NCI-H524 treated with DMSO at 0.1 percent for 48 hours (cell line): Measurements from ENCODE around the gene TRIM64.
"Not testable (repeated sequence)": the region's sequence is repeated elsewhere in the genome, so short reads cannot be mapped to it uniquely, and the experiment has no call there.

Source experiments
- DNase-seq: peaks from one replicate; lab custom pipeline; 2025; lab: John Stamatoyannopoulos, UW

TRIM64 gene

DNA sequence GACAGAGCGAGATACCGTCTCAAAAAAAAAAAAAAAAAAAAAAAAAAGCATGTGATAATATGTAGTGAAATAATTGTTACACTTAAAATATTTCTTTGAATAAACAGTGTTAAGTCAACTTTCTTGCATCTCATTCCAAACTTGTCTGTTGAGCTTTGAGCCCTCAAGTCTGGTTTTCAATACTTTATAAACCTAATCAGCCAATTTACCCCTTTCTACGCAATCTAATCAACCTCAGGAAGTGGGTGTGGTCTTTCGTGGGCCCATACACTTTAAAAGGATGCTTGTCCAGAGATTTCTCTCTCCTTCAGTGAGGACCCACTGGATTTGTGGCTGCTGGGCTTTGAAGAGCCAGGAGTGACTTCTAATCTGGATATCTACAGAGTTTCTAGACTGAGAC, at the start of gene TRIM64:
TSS of gene TRIM64 (plus strand) at position 301 of the 400 bp plus-strand sequence. CDS start 2,467 bp downstream, outside the sequence.
- not testable (repeated sequence) for DNase-seq

- DNase-seq = no peak
Observed at GRCh38 chr11:89922195-89922660, 43.6 kb upstream of the TRIM64 start, which contains the start of gene TRIM49D1. TRIM49D1 (minus strand) TSS chr11:89922245; CDS start chr11:89917710, 4,535 bp downstream.

DNA sequence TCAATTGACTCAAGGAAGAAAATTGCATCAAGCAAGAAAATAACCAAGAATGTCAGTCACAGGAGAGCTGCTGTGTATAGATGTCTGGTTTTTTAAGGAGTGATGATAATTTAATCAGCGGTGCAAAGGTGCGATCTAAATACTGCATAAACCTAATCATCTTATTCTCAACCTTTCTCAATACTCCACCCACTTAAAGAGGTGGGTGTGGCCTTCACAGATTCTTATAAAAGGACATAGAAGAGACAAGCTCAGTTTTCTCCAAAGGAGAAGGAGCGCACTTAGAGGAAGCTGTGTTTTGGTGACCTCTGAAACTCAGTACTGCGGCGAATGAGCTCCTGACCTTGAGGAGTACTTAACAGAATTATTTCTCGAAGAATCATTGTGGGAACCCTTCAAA, 42.1 kb upstream of the TRIM64 start, which contains the start of gene TRIM49D2:
TSS of gene TRIM49D2 (plus strand) at position 301 of the 400 bp plus-strand sequence. CDS start 2,698 bp downstream, outside the sequence.
- not testable (repeated sequence) for DNase-seq

- DNase-seq = not testable (repeated sequence)
Observed at GRCh38 chr11:89960833-89961232, 5.0 kb upstream of the TRIM64 start.
